GM18907 (cell line): ENCODE data around the gene GALNT17.
"Not testable (repeated sequence)": the region's sequence is repeated elsewhere in the genome, so short reads cannot be mapped to it uniquely, and the experiment has no call there.

Experiments used
- ATAC-seq: cut with Tn5 transposase; IDR thresholded peaks from one replicate; pipeline ENCODE4 v1.9.1; 2021; ENCODE audit warnings: mild to moderate bottlenecking, moderate library complexity; ENCODE audit not compliant: unreplicated experiment

GALNT17 gene

DNA sequence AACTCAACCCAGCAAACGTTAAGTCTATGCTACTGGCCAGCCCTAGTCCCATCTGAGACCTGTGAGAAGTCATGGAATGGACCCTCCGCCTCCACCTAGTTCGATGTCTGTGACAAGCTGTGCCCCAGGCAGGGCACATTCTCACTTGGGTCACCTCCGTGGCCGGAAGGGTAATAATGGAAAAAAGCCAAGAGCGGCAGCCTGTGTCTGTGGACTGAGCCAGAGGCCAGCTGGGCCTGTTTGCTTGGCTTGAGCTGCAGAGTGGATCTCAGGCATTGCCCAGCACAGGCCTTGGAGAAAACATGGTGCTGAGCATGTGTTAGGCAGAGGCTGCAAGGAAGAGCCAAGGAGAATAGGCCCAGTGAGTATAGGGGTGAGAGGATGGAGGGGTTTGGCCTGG is 97.8 kb downstream of the GALNT17 start:
- ATAC-seq, result no peak

DNA sequence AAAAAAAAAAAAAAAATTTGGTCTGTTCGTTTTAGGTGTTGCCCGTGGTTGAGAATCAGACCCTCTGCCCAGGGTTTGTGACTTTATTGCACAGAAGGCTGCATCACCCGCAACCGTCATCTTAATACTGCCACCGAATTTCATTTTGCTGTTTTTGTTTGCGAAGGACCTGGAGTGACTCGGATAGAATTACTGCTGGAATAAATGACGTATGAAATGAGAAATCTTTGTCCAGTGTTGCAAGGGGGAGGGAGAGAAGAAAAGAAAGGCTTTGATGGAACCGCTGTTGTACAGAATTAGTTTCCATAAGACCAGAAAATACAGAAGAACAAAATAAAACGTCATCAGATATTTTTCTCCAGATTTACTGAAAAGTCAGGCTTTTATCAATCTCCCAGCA is 103.3 kb downstream of the GALNT17 start:
- no peak for ATAC-seq

DNA sequence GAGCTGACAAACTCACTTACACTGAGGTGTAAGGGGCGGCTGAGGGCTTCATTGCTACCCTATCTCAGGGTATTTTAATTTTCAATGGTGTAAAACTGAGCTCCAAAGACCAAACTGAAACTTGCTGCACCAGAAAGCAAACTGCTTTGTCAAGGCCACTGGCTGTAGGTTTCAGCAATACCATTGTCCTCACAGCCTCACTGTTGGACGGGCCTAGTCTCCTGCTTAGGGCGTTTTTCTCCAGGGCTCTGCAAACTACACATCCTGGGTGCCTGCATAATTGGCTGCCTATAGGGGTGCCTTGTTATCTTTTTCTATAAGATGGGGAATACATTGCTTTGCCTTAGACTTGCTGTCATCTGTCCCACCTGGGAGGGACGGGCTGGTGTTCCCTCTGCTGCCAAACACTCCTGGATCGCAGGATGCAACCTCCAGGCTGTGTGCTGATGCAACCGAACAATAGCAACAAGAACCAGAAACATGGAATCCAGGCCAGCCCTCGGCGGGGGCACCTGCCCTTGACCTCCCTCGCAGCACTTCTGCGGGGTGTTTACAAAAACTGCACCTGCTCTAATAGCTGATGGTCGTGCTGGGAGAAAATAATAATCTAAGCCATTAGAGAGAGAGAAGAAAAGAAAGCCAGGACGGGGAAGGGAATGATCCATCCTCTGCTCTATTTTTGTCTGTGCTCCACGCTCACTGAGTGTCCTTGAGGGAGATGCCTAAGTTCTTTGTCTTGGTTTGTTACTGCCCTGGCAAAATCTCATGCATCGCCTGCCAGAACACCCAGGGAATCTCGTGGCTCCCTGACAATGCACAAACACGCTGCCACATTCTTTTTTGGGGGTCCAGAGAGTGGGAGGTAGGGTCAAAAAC is 104.5 kb downstream of the GALNT17 start:
- ATAC-seq, result no peak

GRCh38 chr7:71237945-71238344 is 106.0 kb downstream of the GALNT17 start:
- no peak for ATAC-seq

DNA sequence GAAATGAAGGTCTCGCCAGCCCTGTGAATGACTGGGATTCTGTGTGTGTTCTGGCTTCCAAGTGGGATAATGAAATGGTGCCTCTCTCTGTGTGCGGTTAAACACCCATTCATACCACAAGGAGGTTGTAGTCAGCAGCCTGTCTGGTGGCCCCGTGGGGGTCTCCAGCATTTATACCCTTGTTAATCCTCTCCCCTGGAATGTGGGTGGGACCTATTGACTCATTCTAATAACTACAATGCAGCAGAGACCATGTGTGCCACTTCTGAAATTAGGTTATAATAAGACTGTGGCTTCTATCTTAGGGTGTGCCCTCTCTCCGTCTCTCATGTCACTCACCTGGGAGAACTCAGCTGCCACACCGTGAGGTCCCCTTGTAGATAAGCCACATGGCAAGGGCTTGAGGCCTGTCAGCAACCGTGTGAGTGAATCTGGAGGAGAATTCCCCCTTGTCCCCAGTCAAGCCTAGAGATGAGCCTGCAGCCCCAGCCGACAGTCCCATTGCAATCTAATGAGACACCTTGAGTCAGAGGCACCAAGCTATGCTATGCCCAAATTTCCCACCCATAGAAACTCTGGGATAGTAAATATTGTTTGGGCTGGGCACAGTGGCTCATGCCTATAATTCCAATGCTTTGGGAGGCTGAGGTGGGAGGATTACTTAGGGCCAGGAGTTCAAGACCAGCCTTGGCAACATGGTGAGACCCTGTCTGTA is 106.8 kb downstream of the GALNT17 start:
- ATAC-seq, result no peak

DNA sequence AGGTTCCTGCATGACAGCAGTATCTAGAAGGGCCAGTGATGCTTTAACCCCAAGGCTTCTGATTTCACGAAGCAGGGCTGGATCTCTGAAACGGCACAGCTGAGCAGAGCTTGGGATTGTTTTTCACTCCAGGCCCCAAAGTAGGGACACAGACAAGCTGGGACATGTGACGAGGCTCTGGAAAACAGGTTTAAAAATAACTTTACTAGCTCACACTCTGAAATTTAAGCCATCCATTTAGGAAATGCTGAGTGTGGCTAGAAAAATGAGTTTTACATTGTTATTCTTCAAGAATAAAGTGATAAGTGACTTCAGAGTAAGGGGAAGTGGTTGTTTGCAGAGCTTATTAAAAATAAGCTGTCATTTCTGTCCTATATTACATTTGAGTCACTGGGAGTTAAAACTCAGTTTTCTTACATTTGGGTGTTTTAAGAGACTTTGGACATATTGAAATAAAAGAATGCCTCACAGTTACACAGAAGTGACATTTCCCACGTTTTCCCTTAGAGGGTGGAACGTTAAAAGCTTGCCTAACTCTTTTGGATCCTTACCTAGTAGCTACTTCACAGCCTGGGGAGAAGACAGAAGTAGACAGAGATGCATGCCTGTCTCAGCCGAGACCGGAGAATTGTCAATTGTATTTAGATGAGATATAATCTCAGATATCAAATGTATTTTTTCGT is 107.8 kb downstream of the GALNT17 start:
- ATAC-seq, result no peak

DNA sequence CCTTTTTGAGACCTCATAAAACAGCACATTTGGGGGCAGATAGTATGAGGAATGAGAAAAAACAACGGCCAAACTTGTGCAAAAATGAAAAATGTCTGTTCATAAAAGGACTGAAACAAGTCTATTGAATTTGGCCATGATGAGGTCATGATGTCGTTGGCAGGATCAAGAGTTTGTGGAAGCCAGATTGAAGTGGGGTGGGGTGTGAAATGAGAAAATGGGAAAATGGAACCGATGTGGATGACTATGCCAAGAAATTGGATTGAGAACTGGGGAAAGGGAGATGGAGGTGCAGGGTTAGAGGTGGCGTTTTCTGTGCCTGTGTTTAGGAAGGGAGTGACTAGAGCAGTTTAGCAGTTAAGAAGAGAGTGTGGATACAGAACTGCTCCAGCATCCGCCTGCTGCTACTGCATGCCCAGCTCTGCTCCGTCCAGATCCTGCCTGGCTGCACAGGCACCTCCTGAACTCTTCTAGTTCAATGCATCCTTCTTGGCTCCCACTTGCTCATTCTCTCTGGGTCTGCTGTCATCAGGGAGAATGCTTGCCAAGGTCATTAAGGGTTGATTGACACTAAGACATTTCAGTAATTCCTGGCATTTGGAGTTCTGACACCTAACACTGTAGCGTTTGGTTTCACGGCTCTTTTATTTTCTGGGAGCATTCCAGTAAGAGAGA is 111.9 kb downstream of the GALNT17 start:
- no peak for ATAC-seq

DNA sequence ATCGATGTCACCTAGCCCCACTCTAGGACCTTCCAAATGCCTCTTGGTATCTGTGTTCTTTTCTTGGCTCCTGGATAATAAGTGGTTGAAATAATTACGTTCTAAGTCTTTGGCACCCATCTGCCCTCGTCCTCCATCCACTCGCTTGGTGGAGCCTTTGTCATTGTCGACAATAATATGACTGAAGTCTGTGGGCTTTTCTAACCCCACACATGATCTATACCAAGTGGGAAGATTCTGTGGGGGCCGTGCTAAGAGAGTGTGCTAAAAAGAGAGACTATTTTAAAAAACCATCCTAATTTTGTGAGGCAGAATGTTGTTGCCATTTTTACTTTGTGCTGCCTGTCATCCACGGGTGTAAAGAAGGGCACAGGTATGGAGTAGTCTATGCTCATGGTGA is 113.1 kb downstream of the GALNT17 start:
- ATAC-seq, result no peak

- no peak for ATAC-seq
These were observed 119.8 kb downstream of the GALNT17 start for GRCh38 chr7:71251706-71252105.

DNA sequence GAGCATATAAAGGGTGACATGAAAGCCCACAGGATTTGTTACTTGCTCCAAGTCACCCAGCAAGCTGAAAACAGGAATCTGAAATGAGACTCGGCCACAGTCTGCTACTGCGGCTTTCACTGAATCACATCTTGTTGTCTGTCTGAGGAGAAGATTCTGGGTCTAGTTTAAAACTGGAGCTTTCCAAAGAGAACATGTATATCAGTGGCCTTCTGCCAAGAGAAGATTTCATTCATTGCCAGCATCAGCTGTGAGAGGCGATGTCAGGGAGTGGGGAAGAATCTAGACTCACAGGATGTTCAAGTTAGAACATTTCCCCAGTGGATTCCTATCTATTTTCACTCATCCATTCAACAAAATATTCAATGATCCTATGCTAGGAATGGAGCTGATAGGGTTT is 122.8 kb downstream of the GALNT17 start:
- ATAC-seq, result no peak

DNA sequence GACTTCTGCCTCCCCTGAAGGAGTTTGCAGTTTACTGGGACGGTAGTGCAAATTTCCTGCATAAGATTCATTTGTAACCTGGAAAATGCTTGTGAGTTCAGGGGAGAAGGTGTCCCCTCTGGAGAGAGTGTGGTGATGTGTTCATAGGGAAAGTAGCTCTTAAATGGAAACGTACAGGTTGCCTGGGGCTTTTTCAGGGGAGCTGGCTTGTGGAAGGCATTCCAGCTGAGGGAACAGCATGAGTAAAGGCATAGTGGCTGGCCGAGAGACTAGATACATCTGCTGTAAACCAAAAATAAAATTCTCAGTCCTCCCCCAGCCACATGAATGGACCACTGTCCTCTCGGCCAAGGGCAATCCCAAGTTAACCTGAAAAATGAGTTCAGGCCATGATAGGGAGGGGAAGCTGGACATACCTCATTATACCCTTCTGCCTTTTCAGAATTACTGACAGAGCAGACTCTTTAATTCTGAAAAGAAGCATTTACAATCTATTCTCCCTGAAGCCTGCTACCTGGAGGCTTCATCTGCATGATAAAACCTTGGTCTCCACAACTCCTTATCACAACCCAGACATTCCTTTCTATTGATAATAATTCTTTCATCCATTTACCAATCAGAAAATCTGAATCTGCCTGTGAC is 123.7 kb downstream of the GALNT17 start:
- ATAC-seq, result no peak

- no peak for ATAC-seq
These were observed 129.1 kb downstream of the GALNT17 start for GRCh38 chr7:71261066-71261465.

GRCh38 chr7:71262834-71263233 is 130.9 kb downstream of the GALNT17 start:
- not testable (repeated sequence) for ATAC-seq

- ATAC-seq, result no peak
These were observed 132.1 kb downstream of the GALNT17 start for GRCh38 chr7:71264005-71264404.

DNA sequence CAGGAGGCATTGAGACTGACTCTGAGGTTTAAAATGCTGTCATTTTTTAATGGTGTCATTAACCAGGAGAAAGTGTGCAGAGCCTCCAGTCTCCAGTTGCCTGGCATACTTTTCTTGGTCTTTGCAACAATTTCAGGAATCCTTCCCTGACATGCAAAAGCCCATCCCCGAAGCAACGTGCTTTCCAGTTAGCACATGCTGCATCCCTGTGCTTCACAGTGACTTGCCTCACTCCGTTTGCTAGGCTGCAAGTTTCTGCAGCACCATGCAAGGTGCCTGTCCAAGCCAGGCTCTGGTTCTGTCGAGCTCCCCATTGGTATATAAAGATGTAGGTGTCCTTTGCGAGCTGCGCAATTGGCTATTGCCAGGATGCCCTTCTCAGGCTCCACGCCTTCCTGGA is 135.0 kb downstream of the GALNT17 start:
- no peak for ATAC-seq

DNA sequence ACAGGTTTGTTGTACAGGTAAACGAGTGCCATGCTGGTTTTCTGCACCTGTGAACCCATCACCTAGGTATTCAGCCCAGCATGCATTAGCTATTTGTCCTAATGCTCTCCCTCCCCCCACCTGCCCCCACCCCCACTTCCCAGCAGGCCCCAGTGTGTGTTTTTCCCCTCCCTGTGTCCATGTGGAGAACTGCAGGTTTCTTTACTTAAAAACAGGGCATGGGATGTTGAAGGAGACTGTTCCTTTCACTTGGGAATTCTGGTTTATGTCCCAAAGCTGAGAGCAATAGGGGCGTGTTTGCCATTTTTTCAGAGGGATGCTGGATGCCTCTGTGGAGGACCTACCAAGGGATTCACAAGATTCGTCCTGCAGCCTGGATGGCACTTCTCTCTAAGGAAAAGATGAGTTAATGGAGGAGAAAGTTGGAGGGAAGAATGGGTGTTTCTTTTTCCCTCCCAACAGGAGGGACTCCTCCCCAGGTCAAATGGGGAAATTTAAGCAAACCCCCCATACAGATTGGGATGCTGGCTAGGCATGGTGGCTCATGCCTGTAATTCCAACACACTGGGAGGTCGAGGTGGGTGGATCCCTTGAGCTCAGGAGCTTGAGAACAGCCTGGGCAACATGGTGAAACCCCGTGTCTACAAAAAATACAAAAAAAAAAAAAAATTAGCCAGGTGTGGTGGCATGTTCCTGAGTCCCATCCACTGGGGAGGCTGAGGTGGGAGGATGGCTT is 136.0 kb downstream of the GALNT17 start:
- no peak for ATAC-seq

- no peak for ATAC-seq
These were observed 138.6 kb downstream of the GALNT17 start for GRCh38 chr7:71270558-71270957.

- no peak for ATAC-seq
These were observed 139.3 kb downstream of the GALNT17 start for GRCh38 chr7:71271203-71271602.

GRCh38 chr7:71272509-71273490 is 140.9 kb downstream of the GALNT17 start:
- ATAC-seq, result no peak
